Activated CD8-positive, alpha-beta memory T cell treated with anti-CD3 and anti-CD28 coated beads, Interleukin-2, amount 50 U/mL, for 1 hour (primary cell): Measurements from ENCODE around the gene KIF1A.

Experiments
- DNase-seq: peaks from one replicate; pipeline ENCODE4 v3.0.0-alpha.2; 2020; ENCODE audit errors: extremely low read depth

Gene KIF1A

DNA sequence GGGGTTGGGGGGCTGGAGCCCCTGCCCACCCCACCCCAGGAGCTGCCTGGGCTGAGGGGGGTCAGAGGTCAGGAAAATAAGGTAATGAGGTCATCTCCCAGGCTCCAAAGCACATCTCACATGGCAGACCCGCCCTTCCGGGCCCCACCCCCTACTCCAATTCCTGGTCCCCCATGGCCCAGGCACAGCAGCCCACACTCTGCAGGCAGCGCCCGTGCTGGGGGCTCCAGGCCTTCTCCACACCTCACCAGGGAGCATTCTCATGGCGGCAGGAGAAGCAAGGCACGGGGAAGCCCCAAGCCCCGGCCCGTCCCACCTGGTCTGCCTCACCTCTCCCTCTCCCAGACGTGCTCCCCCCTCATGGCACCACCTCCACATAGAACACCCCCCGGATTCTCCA, 84.5 kb downstream of the KIF1A start:
- DNase-seq = no peak

DNA sequence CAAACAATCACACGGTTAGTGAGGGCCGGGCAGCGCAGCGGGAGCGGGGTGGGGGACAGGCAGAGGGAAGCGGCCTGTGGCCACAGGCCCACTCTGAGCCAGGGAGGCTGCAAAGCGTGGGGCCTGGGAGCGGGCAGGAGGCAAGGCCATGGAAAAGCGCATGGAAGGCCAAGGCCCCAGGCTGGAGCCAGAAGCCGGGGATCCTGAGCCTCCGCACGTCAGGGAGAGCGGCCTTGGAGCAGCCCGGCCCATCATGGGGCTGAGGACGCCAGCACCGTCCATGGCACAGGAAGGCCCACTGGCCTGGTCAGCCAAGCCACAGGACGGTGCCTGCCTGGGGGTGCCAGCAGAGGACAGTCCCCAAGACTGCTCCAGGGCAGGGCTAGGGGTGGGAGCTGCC, 85.3 kb downstream of the KIF1A start:
- DNase-seq = no peak

DNA sequence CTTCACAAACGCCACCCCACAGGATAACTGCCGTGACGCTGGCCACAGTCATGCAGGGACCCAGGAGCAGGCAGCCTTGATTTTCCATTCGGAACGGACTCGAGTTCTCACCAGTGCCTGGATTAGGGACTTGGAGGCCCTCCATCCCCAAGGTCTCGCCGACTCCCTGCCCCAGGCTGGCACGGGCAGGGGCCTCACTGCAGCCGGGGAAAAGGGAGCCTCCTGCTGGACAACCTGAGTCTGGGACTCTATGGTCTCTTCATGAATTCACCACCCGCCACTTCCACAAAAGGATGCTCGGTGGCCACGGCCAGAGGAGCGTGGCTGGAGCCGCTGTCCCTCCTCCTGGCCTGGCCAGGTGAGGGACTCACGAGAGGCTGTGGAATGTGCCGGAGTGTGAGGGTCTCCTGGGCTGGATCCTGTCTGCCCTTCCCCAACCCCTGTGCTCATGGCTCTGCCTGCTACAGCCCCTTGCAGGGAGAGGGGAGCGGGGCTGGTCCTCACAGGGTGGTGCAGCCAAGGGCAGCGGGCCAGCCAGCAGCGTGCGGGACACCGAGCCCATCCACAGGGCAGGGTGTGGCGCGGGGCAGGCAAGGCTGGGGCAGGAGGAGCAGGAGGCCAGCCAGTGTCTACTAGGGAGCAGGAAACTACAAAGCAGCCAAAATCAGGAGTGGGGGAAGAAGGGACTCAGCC, 86.1 kb downstream of the KIF1A start:
- DNase-seq = no peak

DNA sequence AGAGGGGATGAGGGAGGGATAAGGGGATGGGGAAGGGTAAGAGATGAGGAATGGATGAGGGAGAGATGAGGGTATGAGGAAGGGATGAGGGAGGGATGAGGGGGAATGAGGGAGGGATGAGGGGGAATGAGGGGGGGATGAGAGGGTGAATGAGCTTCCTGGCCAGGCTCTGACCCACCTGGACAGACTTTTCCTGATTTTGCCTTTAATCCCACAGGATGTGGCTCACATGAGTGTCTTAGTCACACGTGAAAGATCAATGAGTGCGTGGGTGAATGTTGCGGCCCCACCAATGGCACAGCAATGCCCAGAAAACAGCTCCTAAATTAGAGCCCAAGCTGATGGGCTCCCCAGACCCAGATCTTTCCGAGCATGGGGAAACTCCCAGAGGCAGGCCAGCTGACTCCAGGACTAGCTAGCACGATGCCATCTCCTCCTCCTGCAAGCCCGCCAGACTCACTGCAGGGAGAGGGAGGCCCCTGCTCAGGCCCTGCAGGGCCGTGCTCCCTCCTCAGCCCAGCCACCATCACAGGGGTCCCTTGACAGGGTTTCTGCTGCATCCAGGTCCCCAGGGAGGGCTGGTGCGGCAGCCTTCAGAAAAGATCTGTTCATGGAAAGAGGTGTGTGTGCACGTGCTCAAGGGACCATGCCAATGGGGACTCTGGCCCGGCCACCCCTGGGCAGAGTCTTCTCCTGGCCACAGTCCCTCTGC, 87.0 kb downstream of the KIF1A start:
- no peak for DNase-seq

DNA sequence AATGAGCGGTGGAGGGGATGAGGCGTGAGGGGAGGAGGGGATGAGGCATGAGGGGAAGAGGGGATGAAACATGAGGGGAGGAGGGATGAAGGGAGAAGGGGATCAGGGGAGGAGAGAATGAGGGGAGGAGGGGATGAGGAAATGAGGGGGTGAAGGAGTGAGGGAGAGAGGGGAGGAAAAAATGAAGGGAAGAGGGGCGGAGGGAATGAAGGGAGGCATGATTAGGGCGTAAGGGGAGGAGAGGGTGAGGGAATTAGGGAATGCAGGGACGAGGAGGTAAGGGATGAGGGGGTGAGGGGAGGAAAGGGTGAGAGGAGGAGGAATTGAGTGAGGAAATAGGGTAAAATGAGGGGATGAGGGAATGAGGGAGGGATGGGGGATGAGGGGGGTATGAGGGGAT, 87.8 kb downstream of the KIF1A start:
- DNase-seq = no peak

DNA sequence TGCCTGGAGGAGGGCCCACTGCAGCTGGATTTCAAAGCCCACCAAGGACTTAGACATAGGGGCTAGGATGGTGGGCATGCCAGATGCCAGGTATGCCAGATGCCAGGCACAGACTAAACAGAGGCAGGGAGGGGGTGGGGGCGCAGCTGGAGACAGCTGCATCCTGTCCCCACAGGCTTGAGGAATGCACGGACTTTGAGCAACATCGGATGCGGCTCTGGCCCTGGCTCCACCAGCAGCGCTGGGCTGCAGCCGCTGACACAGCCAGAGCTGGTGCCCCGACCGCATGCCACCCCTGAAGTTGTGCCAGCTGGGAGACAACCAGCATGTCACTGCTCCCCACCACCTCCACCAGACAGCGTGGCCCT, 88.9 kb downstream of the KIF1A start:
- no peak for DNase-seq

DNA sequence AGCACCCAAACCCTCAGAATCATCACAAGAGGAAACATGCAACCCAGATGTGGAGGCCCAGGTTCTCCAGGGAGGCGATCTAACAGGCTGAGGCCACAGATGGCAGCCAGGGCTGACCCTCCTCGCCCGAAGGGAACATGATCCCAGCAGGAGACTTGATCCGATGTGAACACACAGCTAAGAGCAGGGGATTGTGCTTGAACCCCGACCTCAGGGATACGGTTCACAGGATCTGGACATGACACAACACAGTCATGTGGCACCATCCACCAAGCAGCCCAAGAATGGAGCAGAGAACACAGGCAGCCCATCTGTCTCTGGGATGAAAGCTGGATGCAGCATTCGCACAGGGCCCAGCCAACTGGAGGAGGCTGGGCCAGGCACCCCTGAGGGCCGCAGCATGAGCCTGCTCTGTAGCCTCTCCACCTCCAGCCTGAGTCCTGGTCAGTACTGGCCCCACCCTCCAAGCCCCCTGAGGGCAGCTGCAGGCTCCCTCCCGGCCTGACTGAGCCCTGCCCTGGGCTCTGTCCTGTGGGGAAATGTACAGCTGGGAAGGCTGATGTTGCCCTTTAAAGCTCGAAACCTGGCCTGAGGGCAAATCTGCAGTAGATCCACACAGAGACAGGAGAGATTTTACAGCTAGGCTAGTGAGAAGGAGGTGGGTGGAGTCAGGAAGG, 89.4 kb downstream of the KIF1A start:
- no peak for DNase-seq

DNA sequence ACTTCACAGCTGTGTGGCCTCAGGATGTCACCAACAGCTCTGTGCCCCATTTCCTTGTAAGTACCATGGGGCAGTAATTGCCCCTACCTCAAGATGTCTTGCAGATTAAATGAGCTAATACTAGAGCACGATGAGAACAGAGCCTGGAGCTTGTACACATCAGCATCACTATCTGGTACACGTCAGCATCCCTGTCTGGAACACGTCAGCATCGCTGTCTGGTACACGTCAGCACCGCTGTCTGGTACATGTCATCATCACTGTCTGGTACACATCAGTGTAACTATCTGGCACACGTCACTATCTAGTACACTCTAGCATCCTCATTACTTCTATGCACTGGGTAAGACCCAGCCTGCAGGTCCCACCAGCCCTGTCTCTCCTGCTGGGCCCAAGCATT, 91.2 kb downstream of the KIF1A start:
- no peak for DNase-seq

DNA sequence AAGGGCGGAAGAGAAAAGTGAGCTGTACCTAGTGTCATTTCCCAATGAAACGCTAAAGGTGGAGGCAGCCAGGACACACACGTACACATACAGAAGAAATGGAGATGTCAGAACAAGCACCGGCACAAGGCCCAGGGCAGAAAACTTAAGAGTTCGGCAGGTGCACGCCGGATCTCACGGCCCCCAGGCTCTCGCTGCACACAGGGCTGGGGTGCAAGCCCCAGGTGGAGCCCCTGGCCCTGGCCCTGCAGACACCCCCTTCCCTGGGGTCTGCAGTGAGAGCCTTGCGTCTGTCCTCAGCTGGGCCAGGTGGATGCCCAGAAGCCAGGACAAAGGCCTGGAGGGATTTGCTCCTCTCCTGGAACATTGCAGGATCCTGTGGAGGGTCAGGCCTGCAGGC, 91.7 kb downstream of the KIF1A start:
- DNase-seq = no peak

DNA sequence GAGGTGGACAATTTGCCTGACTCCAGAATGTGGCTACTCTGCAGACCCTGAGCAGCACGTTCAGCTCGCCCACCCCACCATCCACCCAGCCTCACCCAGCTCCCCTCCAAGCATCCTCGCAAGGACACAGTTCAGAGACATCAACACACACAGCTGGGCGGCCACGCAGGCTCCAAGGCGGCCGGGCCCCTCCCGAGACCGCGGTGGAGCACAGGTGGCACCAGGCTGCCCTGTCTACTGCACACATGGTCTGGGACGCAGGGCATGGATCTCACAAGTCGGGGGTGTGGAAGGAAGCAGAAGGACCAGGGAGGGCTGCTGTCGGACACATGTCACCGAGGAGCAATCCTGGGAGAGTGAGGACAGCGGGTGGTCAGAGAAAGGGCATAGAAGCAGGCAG, 92.1 kb downstream of the KIF1A start:
- no peak for DNase-seq

DNA sequence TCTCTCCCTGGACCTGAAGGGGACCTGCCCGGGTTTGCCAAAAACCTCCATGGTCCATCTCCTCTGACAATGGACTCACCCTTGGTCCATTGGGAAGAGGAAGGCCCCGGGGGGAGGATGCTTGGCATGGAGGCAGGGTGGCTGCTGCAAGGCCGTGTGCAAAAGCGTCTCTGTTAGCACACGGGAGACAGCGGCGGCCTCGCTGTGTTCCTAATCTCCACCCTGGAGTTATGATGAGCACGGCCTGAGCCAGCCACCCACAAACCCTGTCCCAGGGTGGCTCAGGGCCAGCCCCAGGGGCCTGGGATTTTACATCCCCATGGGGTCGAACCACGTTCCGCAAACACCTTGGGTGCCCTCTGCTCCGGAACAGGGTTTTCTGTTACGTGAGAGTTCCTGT, 92.6 kb downstream of the KIF1A start:
- DNase-seq = no peak

DNA sequence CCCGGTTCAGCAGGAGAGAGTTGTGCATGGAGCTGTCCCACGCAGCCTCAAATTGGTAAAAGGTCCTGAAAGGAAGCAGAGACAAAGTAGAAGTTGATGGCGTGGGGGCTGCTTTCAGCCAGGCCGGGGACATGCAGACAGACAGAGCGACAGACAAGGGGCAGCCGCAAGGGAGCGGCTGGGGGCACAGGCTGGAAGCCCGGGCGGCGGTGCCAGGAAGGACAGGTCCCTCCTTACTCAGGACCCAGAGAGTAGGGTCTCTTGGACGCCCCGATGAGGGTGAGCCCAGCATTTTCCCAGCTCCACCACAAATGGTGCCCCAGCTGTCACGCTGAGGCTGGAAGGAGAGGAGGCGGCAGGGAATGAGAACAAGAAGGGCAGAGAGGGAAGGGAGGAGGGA, 93.1 kb downstream of the KIF1A start:
- DNase-seq = no peak

DNA sequence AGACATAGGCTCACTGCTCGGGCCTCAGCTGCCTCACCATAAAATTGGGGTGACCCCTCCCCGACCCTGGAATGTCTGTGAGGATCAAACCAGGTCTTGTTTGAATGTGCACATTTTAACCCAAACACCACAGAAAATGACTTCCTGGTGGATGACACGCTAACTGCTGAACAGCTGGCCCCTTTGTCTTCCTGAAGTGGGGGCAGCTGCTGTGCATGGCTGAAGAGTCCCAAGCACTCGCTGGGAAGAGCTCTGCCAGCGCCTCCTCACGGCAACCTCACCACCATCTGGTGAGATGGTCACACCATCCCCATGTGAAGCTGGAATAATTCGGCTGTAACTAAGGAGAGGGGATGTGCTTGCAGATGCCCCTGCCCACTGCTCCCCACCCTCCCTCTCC, 94.3 kb downstream of the KIF1A start:
- no peak for DNase-seq

DNA sequence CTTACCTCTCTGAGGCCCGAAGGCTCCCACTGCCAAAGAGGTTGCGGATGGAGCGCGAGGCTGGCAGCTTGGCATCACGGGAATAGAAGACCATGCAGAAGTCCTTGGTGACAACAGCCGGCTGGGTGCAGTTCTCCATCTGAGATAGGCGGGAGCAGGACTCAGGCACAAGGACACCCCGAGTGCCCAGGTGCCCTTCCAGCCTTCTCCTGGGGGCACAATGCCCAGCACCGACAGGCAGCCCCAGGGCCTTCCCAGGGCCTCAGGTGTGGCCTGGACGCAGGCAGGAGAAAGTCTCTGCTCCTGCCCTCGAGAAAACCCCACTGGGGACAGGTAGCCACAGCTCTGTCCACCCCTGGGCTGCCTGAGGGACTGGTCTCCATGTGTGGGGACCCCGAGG, 94.8 kb downstream of the KIF1A start:
- no peak for DNase-seq

DNA sequence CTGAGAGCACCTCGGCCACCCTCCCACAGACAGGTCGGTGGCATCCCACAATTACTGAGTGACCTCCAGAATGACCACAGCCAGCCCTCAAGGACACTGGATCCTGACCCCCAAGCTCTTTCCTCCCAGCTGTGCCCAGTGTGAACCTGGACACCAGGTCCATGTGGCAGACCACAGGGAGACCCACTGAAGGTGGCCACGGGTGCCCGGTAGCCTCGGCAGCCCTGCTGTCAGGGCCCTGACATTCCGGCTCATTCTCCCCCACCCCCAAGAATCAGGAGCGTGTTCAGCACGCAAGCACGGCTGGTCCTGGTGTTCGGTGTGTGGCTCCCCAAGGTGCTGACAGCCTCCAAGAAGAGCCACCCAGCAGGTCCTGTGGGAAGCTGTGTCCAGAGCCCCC, 95.6 kb downstream of the KIF1A start:
- no peak for DNase-seq

DNA sequence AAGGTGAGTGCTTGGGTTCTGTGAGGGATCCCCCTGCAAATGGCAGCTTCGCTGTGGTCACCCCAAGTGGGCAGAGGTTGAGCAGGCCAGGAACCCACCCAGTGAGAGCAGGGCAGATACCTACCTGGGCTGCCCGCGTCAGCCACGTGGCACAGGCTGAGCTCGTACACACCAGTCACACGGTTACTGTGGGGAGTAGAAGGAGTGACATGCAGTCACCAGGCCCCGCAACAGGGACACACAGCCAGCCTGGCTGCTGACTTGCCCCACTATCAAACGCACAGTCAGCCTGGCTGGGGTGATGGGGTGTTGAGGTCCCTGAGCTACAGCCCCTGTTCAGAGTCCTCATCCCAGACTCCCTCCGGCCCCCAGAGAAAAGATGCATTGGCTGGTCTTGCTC, 96.2 kb downstream of the KIF1A start:
- DNase-seq = no peak

DNA sequence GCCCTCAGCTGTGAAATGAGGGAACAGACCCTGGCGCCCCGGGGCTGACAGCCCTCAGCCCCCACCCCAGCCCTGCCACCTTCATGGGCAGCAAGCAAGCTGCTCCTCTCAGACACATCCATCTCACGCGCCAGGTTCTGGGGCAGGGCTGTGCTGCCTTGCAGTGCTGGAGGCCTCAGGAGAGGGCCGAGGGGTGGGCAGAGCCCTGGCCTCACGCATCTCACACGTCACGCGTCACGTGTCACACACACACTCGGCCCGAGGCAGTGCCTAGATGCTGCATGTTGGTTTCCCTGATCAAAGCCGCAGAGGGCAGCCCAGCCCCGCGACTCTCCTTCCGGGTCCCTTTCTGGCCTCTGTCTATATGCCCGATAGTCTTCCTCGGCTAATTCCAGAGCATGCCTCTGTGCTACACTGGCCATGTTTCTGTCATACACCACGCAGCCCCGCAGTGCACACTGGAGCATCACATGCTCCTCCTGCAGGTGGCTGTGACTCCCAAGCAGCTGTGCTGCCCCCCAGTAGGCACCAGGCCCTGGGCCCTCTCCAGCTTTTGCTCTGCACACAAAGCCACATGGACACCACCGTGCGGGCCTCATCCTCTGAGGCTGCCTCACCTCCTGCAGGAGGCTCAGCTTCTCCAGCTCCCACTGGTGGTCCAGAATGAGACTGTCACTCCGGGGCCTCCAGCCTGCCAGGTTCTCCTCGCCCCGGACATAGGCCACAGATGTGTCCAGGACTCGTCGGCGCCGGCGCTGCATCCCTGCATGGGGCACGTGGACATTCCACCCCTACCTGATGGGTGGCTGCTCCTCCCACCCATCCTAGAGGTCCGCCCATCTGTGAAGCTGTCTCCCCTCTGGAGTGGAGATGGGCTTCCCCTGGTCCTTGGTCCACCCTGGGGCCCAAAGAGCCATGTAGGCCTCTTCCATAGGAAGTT, 97.0 kb downstream of the KIF1A start:
- DNase-seq = no peak

DNA sequence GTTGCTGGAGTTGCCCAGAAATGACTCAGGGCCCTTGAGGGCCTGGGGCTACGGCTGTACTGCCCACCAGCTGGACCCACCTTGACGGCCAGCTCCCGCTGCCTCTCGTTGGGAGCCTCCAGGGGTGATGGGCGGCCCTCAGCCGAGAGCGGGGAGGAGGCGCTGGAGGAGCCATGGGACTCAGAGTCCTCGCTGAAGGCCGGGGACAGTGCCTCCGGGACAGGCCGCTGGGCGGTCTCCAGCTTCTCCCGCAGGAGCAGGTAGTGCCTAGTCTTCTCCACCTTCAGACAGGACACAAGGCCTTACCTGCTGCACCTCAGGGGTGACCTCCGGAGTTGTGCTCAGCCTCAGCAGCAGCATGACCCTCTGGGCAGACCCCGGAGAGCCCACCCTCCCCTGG, 97.6 kb downstream of the KIF1A start:
- DNase-seq = no peak

DNA sequence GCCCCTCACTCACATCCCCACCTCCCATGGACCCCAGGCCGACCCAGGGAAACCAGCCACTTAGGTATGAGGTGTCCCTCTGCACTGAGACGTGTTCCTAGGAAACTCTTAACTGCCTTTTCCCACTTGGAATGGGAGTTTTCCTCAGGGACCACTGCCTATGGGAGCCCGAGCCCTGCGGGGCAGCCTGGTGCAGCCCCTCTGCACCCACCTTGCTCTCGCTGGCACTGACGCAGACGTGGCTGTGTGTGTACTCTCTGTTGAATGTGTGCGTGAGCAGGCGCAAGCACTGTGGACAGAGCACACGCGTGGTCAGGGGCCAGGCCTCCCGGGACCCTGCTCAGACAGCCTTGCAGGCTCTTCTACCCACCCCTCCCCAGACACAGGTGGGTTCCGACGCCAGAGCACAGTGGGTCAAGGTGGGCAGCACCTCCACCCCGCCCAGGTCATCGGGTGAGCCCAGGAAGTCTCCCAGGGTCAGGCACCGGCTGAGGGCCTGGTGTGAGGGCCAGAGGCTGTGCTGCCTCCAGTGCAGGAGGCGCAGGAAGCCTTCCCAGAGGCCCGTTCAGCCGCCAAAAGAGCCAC, 98.3 kb downstream of the KIF1A start:
- DNase-seq = no peak

DNA sequence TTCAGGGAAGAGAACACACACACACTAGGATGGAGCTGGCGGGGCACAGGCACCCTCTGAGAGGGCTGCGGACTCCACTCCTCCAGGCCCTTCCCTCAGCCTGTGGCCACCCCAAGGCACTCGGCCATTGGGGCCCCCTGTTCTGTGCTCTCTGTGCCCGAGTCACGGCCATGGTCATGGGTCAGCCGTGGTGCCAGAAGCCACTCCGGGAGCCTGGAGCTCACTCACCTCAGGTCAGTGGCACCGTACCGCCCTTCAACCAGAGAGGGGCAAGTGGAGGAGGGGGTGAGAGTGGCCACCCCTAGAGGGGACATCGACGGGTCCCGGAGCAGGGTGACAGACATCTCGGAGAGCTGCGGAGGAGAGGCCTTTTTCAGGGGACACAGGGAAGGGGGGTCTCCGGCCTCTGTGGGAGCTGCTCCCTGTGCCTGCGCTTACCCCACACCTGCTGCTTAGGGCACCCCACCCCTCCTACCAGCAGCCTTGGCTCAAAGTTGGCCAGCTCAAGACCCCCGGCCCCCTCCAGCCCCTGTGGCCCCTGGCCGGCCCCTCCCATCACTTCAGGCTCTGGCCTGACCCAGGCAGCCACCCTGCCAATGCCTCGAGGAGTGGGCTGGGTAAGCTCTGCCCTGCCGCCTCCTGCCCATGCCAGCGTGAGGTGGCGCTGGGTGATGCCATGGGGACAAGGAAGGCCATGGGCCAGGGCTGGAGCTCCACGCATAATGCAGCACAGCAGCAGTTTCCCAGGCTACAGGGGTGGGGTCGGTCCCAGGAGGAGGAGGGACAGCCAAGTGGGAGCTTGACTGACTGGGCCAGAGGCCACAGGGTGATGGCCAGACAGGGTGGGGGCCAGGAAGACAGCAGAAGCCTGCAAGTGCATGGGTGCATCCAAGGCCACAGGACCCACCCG, 99.1 kb downstream of the KIF1A start:
- DNase-seq = no peak
